ENCODE data around the gene ANKRD13D. TPM values are rescaled to one million over a fixed set of nuclear protein-coding genes. Genes with fewer than 3 reads are reported as not detected.
"Not testable (repeated sequence)": the region's sequence is repeated elsewhere in the genome, so short reads cannot be mapped to it uniquely, and the experiment has no call there.

Gene ANKRD13D
- 77.8 TPM for total RNA-seq

GRCh38 chr11:67289226-67289650 lies at the start of gene ANKRD13D:
TSS of gene ANKRD13D (plus strand) at chr11:67289303. CDS start at chr11:67289461, 158 bp downstream.
- no peak for DNase-seq (ENCODE audit: low read depth in 2 of 3, low spot score in 2 of 3)

- DNase-seq (ENCODE audit: low read depth in 2 of 3, low spot score in 2 of 3), result peak; percentile 87 to 98 (median 98)
Observed at GRCh38 chr11:67239783-67240575, 49.1 kb upstream of the ANKRD13D start.

GRCh38 chr11:67240576-67241389 lies 48.3 kb upstream of the ANKRD13D start:
- DNase-seq (ENCODE audit: low read depth in 2 of 3, low spot score in 2 of 3), result peak; percentile 65 to 91 (median 90)

GRCh38 chr11:67242548-67242947 lies 46.6 kb upstream of the ANKRD13D start:
- DNase-seq (ENCODE audit: low read depth in 2 of 3, low spot score in 2 of 3), result no peak

GRCh38 chr11:67243051-67243450 lies 46.1 kb upstream of the ANKRD13D start:
- no peak for DNase-seq (ENCODE audit: low read depth in 2 of 3, low spot score in 2 of 3)

GRCh38 chr11:67245046-67245445 lies 44.1 kb upstream of the ANKRD13D start:
- DNase-seq (ENCODE audit: low read depth in 2 of 3, low spot score in 2 of 3), result no peak

GRCh38 chr11:67247946-67248550 lies 41.1 kb upstream of the ANKRD13D start:
- DNase-seq (ENCODE audit: low read depth in 2 of 3, low spot score in 2 of 3), result no peak

- DNase-seq (ENCODE audit: low read depth in 2 of 3, low spot score in 2 of 3), result no peak
Observed at GRCh38 chr11:67248653-67249052, 40.5 kb upstream of the ANKRD13D start.

GRCh38 chr11:67250059-67251043 lies 38.8 kb upstream of the ANKRD13D start:
- DNase-seq (ENCODE audit: low read depth in 2 of 3, low spot score in 2 of 3), result no peak

GRCh38 chr11:67251841-67252240 lies 37.3 kb upstream of the ANKRD13D start:
- DNase-seq (ENCODE audit: low read depth in 2 of 3, low spot score in 2 of 3), result no peak

GRCh38 chr11:67252831-67253239 lies 36.3 kb upstream of the ANKRD13D start:
- peak in 1 of 3 donors; percentile 82 for DNase-seq (ENCODE audit: low read depth in 2 of 3, low spot score in 2 of 3)

- DNase-seq (ENCODE audit: low read depth in 2 of 3, low spot score in 2 of 3), result no peak
Observed at GRCh38 chr11:67253872-67254624, 35.1 kb upstream of the ANKRD13D start.

GRCh38 chr11:67254798-67255197 lies 34.3 kb upstream of the ANKRD13D start:
- no peak for DNase-seq (ENCODE audit: low read depth in 2 of 3, low spot score in 2 of 3)

GRCh38 chr11:67255353-67255752 lies 33.8 kb upstream of the ANKRD13D start:
- no peak for DNase-seq (ENCODE audit: low read depth in 2 of 3, low spot score in 2 of 3)

- no peak for DNase-seq (ENCODE audit: low read depth in 2 of 3, low spot score in 2 of 3)
Observed at GRCh38 chr11:67255864-67256263, 33.2 kb upstream of the ANKRD13D start.

- no peak for DNase-seq (ENCODE audit: low read depth in 2 of 3, low spot score in 2 of 3)
Observed at GRCh38 chr11:67256477-67257135, 32.5 kb upstream of the ANKRD13D start.

GRCh38 chr11:67260406-67260805 lies 28.7 kb upstream of the ANKRD13D start:
- no peak for DNase-seq (ENCODE audit: low read depth in 2 of 3, low spot score in 2 of 3)

GRCh38 chr11:67260885-67261639 lies 28.0 kb upstream of the ANKRD13D start:
- DNase-seq (ENCODE audit: low read depth in 2 of 3, low spot score in 2 of 3), result not testable (repeated sequence)
